ENCODE measurements around the gene HIF3A.
"Not testable (repeated sequence)": the region's sequence is repeated elsewhere in the genome, so short reads cannot be mapped to it uniquely, and the experiment has no call there.

The HIF3A gene

DNA sequence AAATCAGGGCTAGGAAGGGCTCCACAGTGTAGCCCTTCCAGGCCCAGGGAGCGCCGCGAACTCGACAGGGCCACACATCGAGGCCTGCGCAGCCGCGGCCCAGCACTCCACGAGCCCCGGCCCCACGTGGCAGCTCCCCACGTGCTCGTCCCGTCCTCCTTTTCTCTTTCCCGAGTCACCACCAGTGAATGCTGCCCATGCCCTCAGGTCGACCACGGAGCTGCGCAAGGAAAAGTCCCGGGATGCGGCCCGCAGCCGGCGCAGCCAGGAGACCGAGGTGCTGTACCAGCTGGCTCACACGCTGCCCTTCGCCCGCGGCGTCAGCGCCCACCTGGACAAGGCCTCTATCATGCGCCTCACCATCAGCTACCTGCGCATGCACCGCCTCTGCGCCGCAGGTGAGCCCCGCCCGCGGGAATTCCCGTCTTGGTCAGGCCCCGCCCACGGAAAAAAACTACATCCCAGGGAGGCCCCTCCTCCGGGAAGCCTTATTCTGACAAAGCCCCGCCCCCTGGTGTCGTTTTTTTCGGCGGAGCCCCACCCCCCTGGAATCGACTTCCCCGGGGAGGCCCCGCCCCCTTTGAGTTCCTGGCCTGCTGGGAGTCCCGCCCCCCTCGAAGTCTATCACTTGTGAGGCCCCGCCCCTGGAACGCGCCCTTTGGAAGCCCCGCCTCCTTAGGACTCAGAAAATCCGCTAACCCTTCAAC lies 7.0 kb downstream of the HIF3A start:
- peak overlapping the region; percentile 31 to 38 for H3K9ac ChIP-seq (ENCODE audit: low read depth in 1 of 2, low read length in 2 of 2)
- H3K36me3 ChIP-seq (ENCODE audit: control insufficient read depth in 1 of 2, insufficient read depth in 2 of 2, low read length in 2 of 2) = no peaks in the 10 kb centered on the region
- H3K4me1 ChIP-seq (ENCODE audit: control insufficient read depth in 1 of 2, insufficient read depth in 2 of 2, low read length in 2 of 2) = peaks cover 28 to 31% of the 10 kb centered on the region in 2 donors
- peak overlapping the region; percentile 40 to 42 for H3K4me3 ChIP-seq (ENCODE audit: low read depth in 1 of 2, low read length in 2 of 2)
- no peaks in the 10 kb centered on the region for H3K27me3 ChIP-seq (ENCODE audit: control insufficient read depth in 1 of 2, insufficient read depth in 2 of 2, low read length in 2 of 2)
- H3K27ac ChIP-seq (ENCODE audit: low read depth, low read length) = no peak overlapping the region
- peaks cover 0 to 7% of the 10 kb centered on the region in 2 donors for H3K9me3 ChIP-seq (ENCODE audit: control insufficient read depth in 1 of 2, low read length in 2 of 2)

GRCh38 chr19:46306501-46306900 lies 9.7 kb downstream of the HIF3A start:
- H3K9ac ChIP-seq (ENCODE audit: low read depth in 1 of 2, low read length in 2 of 2) = no peak overlapping the region
- H3K27ac ChIP-seq (ENCODE audit: low read depth, low read length) = no peak overlapping the region
- H3K36me3 ChIP-seq (ENCODE audit: control insufficient read depth in 1 of 2, insufficient read depth in 2 of 2, low read length in 2 of 2) = no peaks in the 10 kb centered on the region
- no peak overlapping the region for H3K4me3 ChIP-seq (ENCODE audit: low read depth in 1 of 2, low read length in 2 of 2)
- no peaks in the 10 kb centered on the region for H3K27me3 ChIP-seq (ENCODE audit: control insufficient read depth in 1 of 2, insufficient read depth in 2 of 2, low read length in 2 of 2)
- H3K4me1 ChIP-seq (ENCODE audit: control insufficient read depth in 1 of 2, insufficient read depth in 2 of 2, low read length in 2 of 2) = peaks cover 10% of the 10 kb centered on the region in 2 donors
- peaks cover 0 to 7% of the 10 kb centered on the region in 2 donors for H3K9me3 ChIP-seq (ENCODE audit: control insufficient read depth in 1 of 2, low read length in 2 of 2)

DNA sequence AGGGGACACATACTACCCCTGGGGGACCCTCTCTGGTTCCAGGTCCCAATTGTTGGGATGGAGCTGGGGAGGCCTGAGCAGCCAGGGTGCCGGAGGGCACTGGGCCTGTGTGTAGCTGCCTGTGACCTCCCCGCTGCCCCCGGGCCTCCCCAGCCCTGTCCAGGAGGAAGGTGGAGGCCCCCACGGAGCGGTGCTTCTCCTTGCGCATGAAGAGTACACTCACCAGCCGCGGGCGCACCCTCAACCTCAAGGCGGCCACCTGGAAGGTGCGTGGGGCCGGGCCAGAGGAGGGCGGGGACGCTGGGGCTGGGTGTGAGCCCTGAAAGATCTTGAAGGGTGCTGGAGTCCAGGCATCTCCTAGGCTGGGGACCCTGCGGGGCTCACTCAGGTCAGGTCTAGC lies 11.7 kb downstream of the HIF3A start:
- no peak overlapping the region for H3K4me3 ChIP-seq (ENCODE audit: low read depth in 1 of 2, low read length in 2 of 2)
- H3K27me3 ChIP-seq (ENCODE audit: control insufficient read depth in 1 of 2, insufficient read depth in 2 of 2, low read length in 2 of 2) = no peaks in the 10 kb centered on the region
- no peak overlapping the region for H3K27ac ChIP-seq (ENCODE audit: low read depth, low read length)
- H3K9ac ChIP-seq (ENCODE audit: low read depth in 1 of 2, low read length in 2 of 2) = no peak overlapping the region
- peaks cover 0 to 7% of the 10 kb centered on the region in 2 donors for H3K9me3 ChIP-seq (ENCODE audit: control insufficient read depth in 1 of 2, low read length in 2 of 2)
- no peaks in the 10 kb centered on the region for H3K36me3 ChIP-seq (ENCODE audit: control insufficient read depth in 1 of 2, insufficient read depth in 2 of 2, low read length in 2 of 2)
- H3K4me1 ChIP-seq (ENCODE audit: control insufficient read depth in 1 of 2, insufficient read depth in 2 of 2, low read length in 2 of 2) = peaks cover 2% of the 10 kb centered on the region in 2 donors

DNA sequence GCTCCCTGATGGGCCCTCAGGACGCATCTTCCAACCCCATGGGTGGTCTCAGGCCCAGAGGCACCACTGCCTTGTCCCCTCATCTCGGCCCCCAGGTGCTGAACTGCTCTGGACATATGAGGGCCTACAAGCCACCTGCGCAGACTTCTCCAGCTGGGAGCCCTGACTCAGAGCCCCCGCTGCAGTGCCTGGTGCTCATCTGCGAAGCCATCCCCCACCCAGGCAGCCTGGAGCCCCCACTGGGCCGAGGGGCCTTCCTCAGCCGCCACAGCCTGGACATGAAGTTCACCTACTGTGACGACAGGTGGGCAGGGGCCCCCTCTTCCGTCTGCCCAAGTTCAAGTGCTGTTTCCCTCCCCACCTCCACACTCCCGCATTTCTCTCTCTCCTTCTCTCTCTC lies 12.2 kb downstream of the HIF3A start:
- no peak overlapping the region for H3K27ac ChIP-seq (ENCODE audit: low read depth, low read length)
- no peak overlapping the region for H3K4me3 ChIP-seq (ENCODE audit: low read depth in 1 of 2, low read length in 2 of 2)
- no peak overlapping the region for H3K9ac ChIP-seq (ENCODE audit: low read depth in 1 of 2, low read length in 2 of 2)
- H3K27me3 ChIP-seq (ENCODE audit: control insufficient read depth in 1 of 2, insufficient read depth in 2 of 2, low read length in 2 of 2) = no peaks in the 10 kb centered on the region
- H3K36me3 ChIP-seq (ENCODE audit: control insufficient read depth in 1 of 2, insufficient read depth in 2 of 2, low read length in 2 of 2) = no peaks in the 10 kb centered on the region
- peaks cover 0 to 7% of the 10 kb centered on the region in 2 donors for H3K9me3 ChIP-seq (ENCODE audit: control insufficient read depth in 1 of 2, low read length in 2 of 2)
- H3K4me1 ChIP-seq (ENCODE audit: control insufficient read depth in 1 of 2, insufficient read depth in 2 of 2, low read length in 2 of 2) = no peaks in the 10 kb centered on the region

GRCh38 chr19:46311444-46311843 lies 14.6 kb downstream of the HIF3A start:
- H3K27me3 ChIP-seq (ENCODE audit: control insufficient read depth in 1 of 2, insufficient read depth in 2 of 2, low read length in 2 of 2) = no peaks in the 10 kb centered on the region
- peaks cover 0 to 5% of the 10 kb centered on the region in 2 donors for H3K9me3 ChIP-seq (ENCODE audit: control insufficient read depth in 1 of 2, low read length in 2 of 2)
- no peak overlapping the region for H3K4me3 ChIP-seq (ENCODE audit: low read depth in 1 of 2, low read length in 2 of 2)
- no peak overlapping the region for H3K27ac ChIP-seq (ENCODE audit: low read depth, low read length)
- no peaks in the 10 kb centered on the region for H3K36me3 ChIP-seq (ENCODE audit: control insufficient read depth in 1 of 2, insufficient read depth in 2 of 2, low read length in 2 of 2)
- no peaks in the 10 kb centered on the region for H3K4me1 ChIP-seq (ENCODE audit: control insufficient read depth in 1 of 2, insufficient read depth in 2 of 2, low read length in 2 of 2)
- no peak overlapping the region for H3K9ac ChIP-seq (ENCODE audit: low read depth in 1 of 2, low read length in 2 of 2)

DNA sequence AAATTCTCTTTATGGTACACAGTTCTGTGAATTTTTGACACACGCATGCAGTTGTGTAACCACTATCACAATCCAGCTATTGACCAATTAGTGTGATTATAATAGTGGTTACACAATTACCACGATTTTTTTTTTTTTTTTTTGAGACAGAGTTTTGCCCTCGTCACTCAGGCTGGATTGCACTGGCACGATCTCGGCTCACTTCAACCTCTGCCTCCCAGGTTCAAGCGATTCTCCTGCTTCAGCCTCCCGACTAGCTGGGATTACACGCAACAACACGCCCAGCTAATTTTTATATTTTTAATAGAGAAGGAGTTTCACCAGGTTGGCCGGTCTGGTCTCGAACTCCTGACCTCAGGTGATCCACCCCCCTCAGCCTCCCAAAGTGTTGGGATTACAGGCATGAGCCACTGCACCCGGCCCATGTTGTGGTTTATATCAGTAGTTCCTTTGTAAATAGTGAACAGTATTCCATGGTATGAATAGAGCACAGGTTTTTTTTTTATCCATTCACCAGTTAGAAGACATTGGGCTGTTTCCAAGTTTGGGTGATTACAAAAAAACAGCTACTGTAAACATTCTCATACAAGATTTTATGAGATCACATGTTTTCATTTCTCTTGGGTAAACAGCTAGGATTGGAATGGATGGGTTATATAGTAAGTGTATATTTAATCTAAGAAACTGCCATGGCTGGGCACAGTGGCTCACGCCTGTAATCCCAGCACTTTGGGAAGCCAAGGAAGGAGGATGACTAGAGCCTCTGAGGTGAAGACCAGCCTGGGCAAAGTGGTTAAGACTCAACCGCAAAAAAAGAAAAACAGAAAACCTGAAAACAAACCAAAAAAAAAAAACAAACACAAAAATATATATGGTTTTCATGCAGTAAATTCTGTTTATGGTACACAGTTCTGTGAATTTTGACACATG lies 17.0 kb downstream of the HIF3A start:
- not testable (repeated sequence) for H3K27ac ChIP-seq (ENCODE audit: low read depth, low read length)

DNA sequence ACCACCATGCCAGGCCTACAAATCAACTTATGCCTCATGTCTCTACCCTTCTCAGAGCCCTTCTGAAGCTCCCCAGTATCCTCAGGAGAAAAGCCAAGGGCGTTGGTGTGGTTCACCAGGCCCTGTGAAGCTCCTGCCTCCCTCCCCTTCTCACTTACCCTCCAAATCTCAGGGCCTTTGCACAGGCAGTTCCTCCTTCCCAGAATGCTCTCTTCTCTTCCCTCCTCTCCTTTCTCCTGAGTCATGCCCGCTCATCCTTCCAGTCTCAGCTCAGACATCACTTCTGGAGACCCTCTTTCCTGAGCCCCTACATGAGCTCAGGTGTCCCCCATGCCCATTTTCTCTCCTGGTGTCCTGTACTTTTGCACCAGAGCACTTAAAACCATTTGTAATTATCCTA lies 20.5 kb downstream of the HIF3A start:
- Histone ChIP-seq H3K4me1 (ENCODE audit: control insufficient read depth in 1 of 2, insufficient read depth in 2 of 2, low read length in 2 of 2) (no peaks in the 10 kb centered on the region), H3K9me3 (ENCODE audit: control insufficient read depth in 1 of 2, low read length in 2 of 2) (no peaks in the 10 kb centered on the region), H3K27me3 (ENCODE audit: control insufficient read depth in 1 of 2, insufficient read depth in 2 of 2, low read length in 2 of 2) (no peaks in the 10 kb centered on the region), H3K4me3 (ENCODE audit: low read depth in 1 of 2, low read length in 2 of 2) (no peak overlapping the region), H3K9ac (ENCODE audit: low read depth in 1 of 2, low read length in 2 of 2) (no peak overlapping the region), H3K36me3 (ENCODE audit: control insufficient read depth in 1 of 2, insufficient read depth in 2 of 2, low read length in 2 of 2) (no peaks in the 10 kb centered on the region), H3K27ac (ENCODE audit: low read depth, low read length) (no peak overlapping the region)

More for the DNA sequence above, 17.0 kb downstream of the HIF3A start:
- not testable (repeated sequence) for H3K9me3 ChIP-seq (ENCODE audit: control insufficient read depth in 1 of 2, low read length in 2 of 2); H3K4me1 ChIP-seq (ENCODE audit: control insufficient read depth in 1 of 2, insufficient read depth in 2 of 2, low read length in 2 of 2); H3K9ac ChIP-seq (ENCODE audit: low read depth in 1 of 2, low read length in 2 of 2); H3K27me3 ChIP-seq (ENCODE audit: control insufficient read depth in 1 of 2, insufficient read depth in 2 of 2, low read length in 2 of 2); H3K4me3 ChIP-seq (ENCODE audit: low read depth in 1 of 2, low read length in 2 of 2); H3K36me3 ChIP-seq (ENCODE audit: control insufficient read depth in 1 of 2, insufficient read depth in 2 of 2, low read length in 2 of 2)

GRCh38 chr19:46319613-46320012 lies 22.8 kb downstream of the HIF3A start:
- Histone ChIP-seq H3K9ac (ENCODE audit: low read depth in 1 of 2, low read length in 2 of 2) (no peak overlapping the region), H3K27ac (ENCODE audit: low read depth, low read length) (no peak overlapping the region), H3K9me3 (ENCODE audit: control insufficient read depth in 1 of 2, low read length in 2 of 2) (no peaks in the 10 kb centered on the region), H3K4me1 (ENCODE audit: control insufficient read depth in 1 of 2, insufficient read depth in 2 of 2, low read length in 2 of 2) (no peaks in the 10 kb centered on the region), H3K27me3 (ENCODE audit: control insufficient read depth in 1 of 2, insufficient read depth in 2 of 2, low read length in 2 of 2) (no peaks in the 10 kb centered on the region), H3K4me3 (ENCODE audit: low read depth in 1 of 2, low read length in 2 of 2) (no peak overlapping the region), H3K36me3 (ENCODE audit: control insufficient read depth in 1 of 2, insufficient read depth in 2 of 2, low read length in 2 of 2) (no peaks in the 10 kb centered on the region)

- H3K27me3 ChIP-seq (ENCODE audit: control insufficient read depth in 1 of 2, insufficient read depth in 2 of 2, low read length in 2 of 2) = no peaks in the 10 kb centered on the region
- H3K36me3 ChIP-seq (ENCODE audit: control insufficient read depth in 1 of 2, insufficient read depth in 2 of 2, low read length in 2 of 2) = no peaks in the 10 kb centered on the region
- no peaks in the 10 kb centered on the region for H3K4me1 ChIP-seq (ENCODE audit: control insufficient read depth in 1 of 2, insufficient read depth in 2 of 2, low read length in 2 of 2)
- no peak overlapping the region for H3K4me3 ChIP-seq (ENCODE audit: low read depth in 1 of 2, low read length in 2 of 2)
- no peak overlapping the region for H3K27ac ChIP-seq (ENCODE audit: low read depth, low read length)
- H3K9me3 ChIP-seq (ENCODE audit: control insufficient read depth in 1 of 2, low read length in 2 of 2) = no peaks in the 10 kb centered on the region
- H3K9ac ChIP-seq (ENCODE audit: low read depth in 1 of 2, low read length in 2 of 2) = no peak overlapping the region
Observed at GRCh38 chr19:46320559-46320958, 23.7 kb downstream of the HIF3A start.

DNA sequence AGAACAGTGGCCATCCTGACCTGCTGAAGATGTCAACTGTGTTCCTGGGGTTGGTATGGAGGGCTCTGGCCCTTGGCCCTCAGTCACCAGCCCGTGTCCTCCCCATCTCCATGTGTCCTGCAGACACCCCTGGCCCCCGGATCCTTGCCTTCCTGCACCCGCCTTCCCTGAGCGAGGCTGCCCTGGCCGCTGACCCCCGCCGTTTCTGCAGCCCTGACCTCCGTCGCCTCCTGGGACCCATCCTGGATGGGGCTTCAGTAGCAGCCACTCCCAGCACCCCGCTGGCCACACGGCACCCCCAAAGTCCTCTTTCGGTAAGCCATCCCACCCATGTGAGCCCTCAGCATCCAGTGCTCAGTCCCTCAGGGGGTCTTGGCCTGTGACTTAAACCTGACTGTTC lies 24.8 kb downstream of the HIF3A start:
- H3K4me3 ChIP-seq (ENCODE audit: low read depth in 1 of 2, low read length in 2 of 2) = no peak overlapping the region
- H3K27ac ChIP-seq (ENCODE audit: low read depth, low read length) = no peak overlapping the region
- no peaks in the 10 kb centered on the region for H3K27me3 ChIP-seq (ENCODE audit: control insufficient read depth in 1 of 2, insufficient read depth in 2 of 2, low read length in 2 of 2)
- H3K4me1 ChIP-seq (ENCODE audit: control insufficient read depth in 1 of 2, insufficient read depth in 2 of 2, low read length in 2 of 2) = no peaks in the 10 kb centered on the region
- no peak overlapping the region for H3K9ac ChIP-seq (ENCODE audit: low read depth in 1 of 2, low read length in 2 of 2)
- H3K36me3 ChIP-seq (ENCODE audit: control insufficient read depth in 1 of 2, insufficient read depth in 2 of 2, low read length in 2 of 2) = peaks cover 0 to 6% of the 10 kb centered on the region in 2 donors
- peaks cover 9% of the 10 kb centered on the region in 2 donors for H3K9me3 ChIP-seq (ENCODE audit: control insufficient read depth in 1 of 2, low read length in 2 of 2)

Measured in duodenal mucosa (tissue), 2 donors.